HG03558 (cell line): ENCODE data around the gene MX2.

Source experiments
- ATAC-seq: cut with Tn5 transposase; IDR thresholded peaks from one replicate; pipeline ENCODE4 v1.9.1; 2021; ENCODE audit warnings: moderate number of reproducible peaks; ENCODE audit not compliant: unreplicated experiment; ENCODE audit errors: extremely low read depth

The MX2 gene

GRCh38 chr21:41363370-41364270 is 1.8 kb downstream of the MX2 start:
- ATAC-seq, result no peak

- no peak for ATAC-seq
Measured at GRCh38 chr21:41364308-41364707, 2.5 kb downstream of the MX2 start.

DNA sequence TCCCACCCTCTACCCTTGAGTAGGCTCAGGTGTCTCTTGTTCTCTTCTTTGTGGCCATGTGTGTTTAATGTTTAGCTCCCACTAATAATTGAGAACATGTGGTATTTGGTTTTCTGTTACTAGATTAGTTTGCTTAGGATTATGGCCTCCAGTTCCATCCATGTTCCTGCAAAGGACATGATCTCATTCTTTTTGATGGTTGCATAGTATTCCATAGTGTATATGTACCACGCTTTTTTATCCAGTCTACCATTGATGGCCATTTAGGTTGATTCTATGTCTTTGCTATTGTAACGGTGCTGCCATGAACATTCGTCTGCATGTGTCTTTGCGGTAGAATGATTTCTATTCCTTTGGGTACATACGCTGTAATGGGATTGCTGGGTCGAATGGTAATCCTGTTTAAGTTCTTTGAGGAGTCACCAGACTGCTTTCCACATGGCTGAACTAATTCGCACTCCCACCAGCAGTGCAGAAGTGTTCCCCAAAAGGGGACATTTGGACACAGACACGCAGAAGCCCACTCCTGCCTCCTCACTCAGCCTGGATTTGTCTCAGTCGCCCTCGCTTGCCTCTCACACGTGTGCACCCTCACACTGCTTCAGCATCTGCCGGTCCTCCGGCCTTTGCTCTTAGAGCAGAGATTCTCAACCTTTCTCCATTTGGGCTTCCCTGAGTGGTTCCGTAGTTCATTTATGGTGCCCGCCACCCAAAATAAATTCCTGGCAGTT is 3.7 kb downstream of the MX2 start:
- ATAC-seq, result no peak

- ATAC-seq, result no peak
Measured at GRCh38 chr21:41366522-41367151, 4.8 kb downstream of the MX2 start.

GRCh38 chr21:41367301-41367944 is 5.6 kb downstream of the MX2 start:
- ATAC-seq, result no peak

GRCh38 chr21:41367945-41368734 is 6.3 kb downstream of the MX2 start:
- ATAC-seq, result no peak

GRCh38 chr21:41368735-41369104 is 6.9 kb downstream of the MX2 start:
- no peak for ATAC-seq

DNA sequence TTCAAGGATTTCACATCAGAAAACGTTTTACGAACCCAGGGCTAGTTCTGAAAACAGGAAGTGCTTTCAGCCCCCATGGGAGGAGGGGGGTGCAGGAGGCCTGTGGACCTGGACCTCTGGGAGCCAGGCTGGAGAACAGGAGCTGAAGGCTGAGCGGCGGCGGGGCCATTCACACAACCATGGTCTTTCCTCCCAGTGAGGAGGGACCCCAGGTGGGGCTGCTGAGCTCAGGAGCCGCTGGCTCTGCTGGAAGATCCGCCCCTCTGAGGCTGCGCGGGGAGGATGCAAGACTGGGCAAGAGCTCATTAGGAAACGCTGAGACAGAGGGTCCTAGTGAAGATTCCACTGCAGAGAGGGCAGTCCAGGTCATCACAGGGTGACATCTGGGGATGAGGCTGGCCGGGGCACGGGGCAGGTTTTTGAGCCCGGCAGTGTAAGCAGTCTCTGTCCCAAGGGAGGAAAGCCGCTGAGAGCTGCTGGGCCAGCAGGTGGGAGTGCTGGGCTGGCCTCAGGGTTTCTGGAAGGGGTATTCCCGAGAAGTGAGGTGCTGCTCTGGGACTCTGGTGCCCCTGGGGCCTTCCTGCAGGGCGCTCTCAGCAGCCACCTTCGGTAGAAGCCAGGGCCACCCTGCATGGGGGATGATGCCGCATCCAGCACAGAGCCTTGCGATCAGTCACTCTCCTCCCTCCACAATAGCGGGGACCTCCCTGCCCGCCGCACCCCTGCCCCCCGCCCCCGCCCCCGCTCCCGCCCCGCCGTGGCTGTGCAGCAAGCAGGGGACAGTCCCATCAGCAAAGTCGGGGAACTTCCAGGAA is 7.5 kb downstream of the MX2 start:
- ATAC-seq, result no peak

DNA sequence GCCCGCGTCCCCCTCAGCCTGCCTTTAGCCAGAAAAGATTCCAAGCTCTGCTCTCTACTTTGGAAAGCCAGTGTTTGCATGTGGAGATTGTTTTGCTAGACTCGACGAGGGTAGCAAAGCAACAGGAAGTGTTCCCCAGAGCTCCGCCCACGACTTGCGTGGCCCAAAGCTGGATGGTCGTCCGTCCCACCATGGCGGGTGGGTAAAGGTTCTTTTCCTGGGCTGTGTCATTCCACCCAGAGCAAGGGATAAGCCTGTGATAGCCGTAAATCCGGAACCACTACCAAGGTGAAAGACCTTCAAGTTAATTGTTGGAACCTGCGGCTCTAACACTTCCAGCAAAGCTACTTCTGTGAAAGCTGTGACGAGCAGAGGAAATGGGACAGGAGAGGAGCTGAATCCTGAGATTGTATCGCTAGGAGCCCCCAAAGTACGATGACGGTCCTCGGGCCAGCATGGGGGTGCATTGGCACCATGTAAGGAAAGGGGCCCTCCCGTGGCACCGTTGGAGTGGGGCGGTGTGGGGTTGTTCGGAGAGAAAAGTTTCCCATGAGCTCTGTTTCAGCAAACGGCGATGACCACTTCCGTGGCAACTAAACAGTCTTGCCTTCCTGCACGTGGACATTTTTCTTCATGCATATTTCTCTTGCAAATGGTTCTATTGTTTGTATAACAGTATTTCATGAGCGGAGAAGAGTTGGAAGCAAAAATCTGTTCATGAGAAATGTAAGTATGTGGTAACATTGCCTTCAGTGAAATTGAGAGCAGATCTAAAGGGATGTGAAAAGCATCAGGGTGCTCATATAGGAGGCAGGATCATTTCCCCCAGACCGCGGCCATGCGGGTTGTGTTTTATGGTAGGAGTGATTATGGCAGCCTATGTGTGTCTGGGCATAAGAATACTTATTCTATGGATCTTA is 8.4 kb downstream of the MX2 start:
- no peak for ATAC-seq

- no peak for ATAC-seq
Measured at GRCh38 chr21:41370840-41371684, 9.2 kb downstream of the MX2 start.

GRCh38 chr21:41371685-41372030 is 9.8 kb downstream of the MX2 start:
- no peak for ATAC-seq

GRCh38 chr21:41373253-41373652 is 11.4 kb downstream of the MX2 start:
- ATAC-seq, result no peak

- ATAC-seq, result no peak
Measured at GRCh38 chr21:41373763-41374162, 11.9 kb downstream of the MX2 start.

- ATAC-seq, result no peak
Measured at GRCh38 chr21:41374177-41374712, 12.4 kb downstream of the MX2 start.

- no peak for ATAC-seq
Measured at GRCh38 chr21:41374867-41375533, 13.2 kb downstream of the MX2 start.

DNA sequence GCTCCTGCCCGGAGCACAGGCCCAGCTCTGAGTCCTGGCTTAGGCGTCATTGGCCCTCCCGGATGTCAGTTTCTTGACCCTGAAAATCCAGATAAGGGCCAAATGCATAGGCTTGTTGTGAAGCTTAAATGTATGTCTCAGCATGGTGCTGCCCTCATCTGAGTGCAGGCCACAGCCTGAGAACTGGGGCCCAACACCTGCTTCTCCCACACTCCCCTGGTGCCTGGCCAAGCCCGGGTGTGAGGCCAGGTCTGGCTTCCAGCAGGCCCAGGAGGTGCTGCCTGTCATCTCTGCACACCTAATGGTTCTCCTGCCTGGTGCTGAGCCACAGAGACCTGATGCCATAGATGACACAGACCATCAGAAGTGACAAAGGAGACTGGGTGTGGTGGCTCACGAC is 14.0 kb downstream of the MX2 start:
- ATAC-seq, result no peak
